HG03175 (cell line): Measurements from ENCODE around the gene L1CAM.
"Not testable (repeated sequence)": the region's sequence is repeated elsewhere in the genome, so short reads cannot be mapped to it uniquely, and the experiment has no call there.

ENCODE experiments used
- ATAC-seq: cut with Tn5 transposase; IDR thresholded peaks from one replicate; pipeline ENCODE4 v1.9.1; 2021; ENCODE audit warnings: mild to moderate bottlenecking, moderate library complexity; ENCODE audit not compliant: unreplicated experiment

The L1CAM gene

DNA sequence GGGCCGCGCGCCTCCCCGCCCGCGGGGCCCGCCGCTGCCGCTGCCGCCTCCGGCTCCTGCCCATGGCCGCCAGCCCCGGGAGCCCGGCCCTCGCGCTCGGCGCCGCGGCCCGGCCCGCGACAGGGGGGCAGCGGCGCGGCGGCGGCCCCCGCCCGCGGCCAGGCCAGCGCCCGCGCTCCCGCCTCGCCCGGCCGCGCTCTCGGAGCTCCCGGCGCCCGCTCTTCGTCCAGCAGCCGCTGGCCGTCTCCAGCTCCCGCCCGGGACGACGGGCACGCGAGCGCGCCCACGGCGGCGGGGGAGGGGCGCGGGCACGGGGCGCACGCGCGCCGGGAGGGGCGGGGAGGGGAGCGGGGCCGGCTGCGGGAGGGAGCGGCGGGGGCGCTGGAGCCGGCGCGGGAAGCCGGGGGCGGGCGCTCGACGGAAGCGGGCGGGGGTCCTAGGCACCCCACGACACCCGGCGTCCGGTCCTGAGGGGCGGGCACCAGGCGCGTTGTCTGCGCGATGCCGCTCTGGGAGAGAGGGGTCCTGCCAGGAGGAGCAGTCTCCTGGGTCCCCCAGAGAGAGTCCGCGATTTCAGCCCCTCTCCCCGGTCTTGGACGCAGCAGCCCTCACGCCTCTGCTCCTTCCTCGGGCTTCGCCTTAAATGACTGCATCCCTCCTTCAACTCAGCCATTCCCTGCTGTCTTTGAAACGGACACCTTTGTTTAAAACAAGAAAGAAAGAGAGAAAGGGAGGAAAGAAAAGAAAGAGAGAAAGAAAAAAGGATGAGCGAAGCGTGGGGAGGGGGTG is 55.1 kb downstream of the L1CAM start:
- ATAC-seq: no peak

DNA sequence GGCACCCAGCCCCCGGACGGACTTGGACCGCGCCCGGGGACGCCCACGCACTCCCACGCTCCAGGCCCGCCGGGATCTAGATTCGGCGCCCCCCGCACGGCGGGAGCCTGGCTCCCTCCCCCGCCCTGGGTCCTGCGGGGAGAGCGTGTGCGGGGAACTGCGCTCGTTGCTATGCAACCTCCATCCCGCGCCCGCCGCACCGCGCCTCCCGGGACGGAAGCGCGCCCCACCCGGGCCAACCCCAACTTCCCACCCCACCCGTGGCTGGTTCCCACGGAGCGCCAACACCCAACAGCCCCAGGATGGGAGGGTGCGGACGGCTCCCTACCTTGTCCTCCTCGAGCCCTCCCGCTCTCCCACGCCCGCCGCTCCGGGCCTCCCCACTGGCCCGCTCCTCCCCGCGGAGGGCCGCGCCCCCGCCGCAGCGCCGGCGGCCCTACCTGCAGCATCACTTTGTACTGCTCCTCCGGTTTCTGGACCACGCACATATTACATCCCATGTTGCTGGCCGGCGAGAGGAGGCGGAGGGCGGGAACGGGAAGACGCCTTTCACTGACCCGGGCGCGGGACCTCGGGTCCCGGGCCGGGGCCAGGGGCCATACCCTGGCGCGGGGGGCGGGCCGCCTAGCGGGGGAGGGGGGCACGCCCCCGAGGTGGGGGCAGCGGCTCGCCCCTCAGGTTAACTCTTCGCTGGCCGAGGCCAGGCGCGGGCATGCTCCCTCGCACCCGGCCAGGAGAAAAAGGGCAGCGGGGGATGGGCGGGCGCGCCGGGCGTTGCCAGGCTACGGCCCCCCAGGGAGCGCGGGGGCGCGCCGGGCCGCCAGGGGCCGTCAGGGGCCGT is 56.0 kb downstream of the L1CAM start, which contains the start of gene PDZD4:
Gene PDZD4 (minus strand): TSS at position 746 of the 841 bp plus-strand sequence. CDS start 246 bp downstream, at position 500.
- no peak for ATAC-seq

DNA sequence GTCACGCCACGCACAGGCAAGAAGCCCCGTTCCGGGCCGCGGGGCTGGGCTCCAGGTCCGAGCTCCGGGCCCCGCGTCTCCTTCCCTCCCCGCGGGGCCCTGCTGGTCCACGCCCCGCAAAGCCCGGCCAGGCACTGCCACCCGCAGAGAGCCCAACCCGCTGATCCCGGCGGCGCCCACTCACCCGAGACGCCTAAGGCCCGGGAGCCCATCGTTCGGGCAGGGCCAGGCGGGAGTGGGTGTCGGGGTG is 56.5 kb downstream of the L1CAM start:
- ATAC-seq: no peak

DNA sequence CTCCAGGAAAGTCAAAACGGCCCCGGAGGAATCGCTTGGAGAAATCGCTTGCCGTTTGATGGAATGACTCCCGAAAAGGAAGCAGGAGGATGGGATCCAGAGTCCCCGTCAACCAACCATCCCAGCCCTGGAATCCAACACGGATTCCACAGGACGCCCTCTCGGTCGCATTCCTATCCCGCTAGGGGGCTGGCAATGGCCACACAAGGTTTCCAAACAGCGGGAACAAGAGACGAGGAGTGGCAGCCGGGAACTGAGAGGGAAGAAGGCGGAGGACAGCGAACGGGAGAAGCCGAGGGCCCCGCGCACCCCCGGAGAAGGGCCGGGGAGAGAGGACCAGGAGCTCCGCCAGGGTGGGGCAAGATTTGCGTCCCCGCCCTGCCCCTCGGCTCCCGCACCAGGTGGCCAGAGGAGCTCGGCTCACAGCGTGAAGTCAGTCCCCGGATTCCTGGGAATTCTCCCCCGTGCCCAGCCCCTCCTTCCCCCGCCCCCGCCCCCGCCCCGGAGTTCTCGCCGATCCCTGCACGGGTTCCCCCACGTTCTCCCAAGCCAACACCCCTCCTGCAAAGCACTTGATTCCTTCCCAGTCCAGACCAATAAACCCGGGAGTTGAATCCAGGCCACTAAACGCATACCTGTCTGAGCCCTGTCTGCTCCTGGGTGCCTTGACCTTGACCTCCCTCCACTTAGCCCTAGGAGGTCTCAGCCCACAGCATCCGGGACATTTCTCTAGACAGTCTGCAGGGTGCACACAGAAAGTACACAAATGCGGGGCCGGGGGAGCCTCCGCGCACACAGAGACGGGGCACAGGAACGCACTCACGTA is 57.0 kb downstream of the L1CAM start:
- ATAC-seq: no peak

DNA sequence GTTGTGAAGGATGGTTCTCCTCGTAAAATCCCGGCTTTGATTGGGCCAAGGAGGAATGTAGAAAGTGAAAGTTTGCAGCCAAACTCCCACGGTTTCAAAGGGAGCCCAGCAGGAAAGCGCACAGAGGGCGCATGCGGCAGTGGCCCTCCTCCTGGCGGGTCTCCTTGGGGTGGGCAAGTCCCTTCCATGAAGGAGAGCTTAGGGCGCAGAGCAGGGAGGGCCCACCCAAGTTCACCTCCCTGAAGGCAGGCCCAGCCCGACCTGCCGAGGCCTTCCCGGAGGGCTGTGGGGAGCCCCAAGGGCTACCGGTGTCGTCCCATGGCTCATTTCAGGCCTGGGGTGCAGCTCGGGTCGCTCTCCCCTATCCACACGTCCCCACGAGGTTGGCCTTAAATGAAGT is 57.7 kb downstream of the L1CAM start:
- ATAC-seq: no peak

DNA sequence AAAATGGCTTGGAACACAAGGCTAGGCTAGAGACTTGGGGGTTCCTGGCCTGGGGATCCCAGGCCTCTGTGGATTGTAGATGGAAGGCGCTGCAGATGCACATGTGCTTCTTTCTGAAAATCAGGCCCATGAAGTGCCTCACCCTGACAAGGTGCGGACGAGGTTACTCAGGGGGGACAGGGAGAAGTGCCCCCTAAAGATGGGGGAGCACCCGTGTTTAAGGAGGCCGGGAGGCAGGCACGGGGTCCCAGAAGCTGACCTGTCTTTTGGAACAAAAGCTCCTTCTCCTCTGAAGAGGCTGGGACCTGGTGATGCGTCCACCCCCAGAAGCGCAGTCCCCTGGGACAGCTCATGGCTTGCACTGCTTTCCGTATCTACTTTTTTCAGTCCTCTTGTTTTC is 58.1 kb downstream of the L1CAM start:
- no peak for ATAC-seq

DNA sequence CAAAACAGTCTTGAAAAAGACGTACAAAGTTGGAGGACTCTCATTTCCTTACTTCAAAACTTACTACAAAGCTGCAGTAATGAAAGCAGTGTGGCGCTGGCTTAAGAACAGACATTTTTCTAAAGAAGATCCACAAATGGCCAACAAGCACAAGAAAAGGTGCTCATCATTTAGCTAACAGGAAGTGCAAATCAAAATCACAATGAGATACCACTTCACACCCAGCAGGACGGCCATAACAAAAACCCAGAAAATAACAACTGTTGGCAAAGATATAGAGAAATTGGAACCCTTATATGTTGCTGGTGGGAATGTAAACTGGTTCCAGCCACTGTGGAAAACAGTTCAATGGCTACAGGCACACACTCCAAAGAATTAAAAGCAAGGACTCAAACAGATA is 59.0 kb downstream of the L1CAM start:
- no peak for ATAC-seq

DNA sequence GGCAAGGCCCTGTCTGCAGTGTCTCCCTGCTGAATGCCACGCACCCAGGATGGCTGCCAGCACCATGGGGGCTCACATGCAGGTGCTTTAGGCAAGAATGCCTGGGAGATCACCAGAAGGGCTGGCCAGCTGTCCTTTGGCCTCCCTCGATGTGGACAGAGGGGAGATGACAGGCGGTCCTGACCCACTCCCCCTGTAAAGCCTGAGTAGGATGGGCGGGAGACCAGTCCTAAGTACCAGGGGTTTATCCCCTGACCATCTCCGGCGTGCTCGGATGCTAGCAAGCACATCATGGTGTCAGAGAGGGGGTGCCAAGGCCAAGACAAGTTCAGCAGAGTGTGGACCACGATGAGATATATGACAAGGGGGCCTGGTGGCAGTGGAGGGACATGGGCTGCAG is 60.9 kb downstream of the L1CAM start:
- ATAC-seq: no peak

DNA sequence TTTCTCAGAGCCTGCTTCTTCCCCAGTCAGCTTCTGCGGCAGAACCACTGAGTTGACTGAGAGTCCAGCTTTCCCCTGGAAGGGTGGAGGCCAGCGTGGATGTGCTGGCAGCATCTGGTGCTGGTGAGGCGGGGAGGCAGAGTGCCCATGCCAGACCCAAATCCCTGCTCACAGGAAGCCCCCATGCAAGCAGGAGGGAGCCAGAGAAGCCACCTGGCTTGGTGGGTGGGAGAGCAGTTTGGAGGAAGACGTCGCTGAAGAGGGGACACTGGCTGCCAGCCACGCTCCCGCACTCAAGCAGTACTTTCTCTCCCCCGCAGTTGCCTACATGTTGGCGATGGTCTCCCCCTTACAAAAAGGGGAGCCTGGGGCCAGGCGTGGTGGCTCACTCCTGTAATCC is 61.6 kb downstream of the L1CAM start:
- ATAC-seq: no peak

DNA sequence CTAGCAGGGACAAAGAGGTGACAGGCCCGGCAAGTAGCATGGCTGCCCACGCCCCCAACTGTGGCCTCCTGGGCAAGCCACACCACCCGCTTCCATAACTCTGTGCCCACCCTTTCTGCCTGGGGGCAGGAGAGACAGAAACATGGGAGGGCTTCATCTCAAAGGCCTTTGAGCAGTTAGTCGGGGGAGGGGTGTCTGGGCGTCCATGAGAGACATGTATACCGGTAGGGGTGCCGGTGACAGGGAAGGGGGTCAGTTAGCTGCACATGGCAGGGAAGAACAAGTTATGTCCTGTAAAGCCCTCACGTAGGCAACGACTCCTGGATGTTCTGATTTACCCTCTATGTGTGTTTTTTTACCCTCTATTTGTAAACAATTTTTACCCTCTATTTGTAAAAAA is 64.9 kb downstream of the L1CAM start:
- no peak for ATAC-seq

DNA sequence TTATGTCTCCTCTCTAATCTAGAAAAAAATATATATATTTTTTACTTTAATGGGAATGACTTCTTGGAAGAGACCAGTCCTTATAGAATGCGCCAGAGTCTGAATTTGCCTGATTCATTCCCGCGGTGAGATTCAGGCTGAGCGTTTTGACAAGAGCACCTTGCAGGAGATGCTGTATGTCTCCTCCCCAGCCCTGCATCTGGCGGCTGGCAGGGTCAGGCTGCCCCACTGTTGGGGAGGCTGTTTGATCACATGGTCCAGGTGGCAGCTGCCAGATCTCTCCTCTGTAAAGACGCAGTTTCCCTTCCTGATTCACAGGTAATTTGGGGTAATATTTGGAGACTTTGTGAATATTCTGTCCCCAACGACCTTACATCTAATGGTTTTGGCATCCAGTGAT is 65.4 kb downstream of the L1CAM start:
- no peak for ATAC-seq

DNA sequence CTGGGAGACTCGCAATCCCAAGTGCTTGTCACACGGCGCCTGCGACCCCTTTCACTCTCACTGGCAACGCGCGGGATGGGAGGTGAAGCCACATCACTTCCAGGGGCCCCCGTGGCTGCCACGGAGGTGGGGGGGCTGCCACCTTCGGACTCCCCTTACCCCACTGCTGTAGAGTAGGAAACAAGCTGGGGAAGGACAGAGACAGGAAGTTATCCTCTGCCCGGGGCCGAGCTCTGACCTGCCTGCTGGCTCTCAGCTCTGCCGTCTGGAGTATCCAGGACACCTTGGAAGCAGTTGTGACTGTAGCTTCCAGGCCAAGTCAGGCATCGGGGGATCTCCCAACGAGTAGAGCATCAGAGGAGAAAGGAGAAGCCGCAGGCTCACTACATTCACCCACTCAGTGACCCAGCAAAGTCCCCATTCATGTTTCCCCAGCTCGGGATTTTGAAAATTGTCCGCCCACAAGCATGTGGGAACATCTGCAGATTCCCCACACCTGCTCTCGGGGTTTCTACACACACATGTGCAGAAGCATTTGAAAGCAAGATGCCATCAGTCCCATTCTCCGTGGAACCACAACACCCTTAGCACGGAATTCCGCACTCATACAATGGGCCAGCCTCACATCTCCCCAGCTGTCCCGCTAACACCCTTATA is 66.5 kb downstream of the L1CAM start:
- no peak for ATAC-seq

DNA sequence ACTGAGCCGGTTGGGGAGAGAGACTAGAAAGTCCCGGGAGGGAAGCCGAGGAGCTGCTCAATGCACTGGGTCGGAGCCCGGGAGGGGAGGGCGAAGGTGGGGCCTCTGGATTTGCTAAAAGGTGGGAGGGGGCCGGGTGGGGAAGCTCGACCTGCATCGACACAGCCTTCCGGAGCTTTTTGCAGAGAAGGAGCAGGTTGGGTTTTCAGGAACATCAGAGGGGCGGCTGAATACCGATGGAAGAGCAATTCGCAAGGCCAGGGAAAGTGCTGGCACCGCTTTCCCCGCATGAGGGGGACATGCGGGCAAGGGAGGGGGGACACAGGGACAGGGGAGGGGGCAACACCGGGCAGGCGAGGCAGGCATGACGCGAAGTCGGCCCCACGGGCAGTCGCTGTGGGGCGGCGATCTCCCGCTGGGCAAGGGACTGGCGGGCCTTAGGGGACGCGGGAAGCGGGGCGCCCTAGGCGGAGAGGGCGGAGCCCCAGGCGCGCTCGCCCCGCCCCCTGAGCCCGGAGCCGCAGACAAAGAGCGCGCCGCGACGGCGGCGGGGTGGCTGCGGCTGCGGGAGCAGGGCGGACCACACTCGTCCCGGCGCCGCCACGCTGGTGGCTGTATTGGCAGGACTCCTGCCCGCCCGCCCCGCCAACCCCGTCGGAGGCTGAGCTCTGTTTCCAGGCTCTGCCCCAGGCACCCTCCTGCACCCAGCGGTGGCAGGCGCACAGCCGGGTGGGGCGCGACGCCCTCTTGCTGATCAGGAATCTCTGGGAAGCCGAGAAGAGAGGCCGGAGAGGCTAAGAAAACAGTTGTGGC is 67.2 kb downstream of the L1CAM start:
- ATAC-seq: no peak

DNA sequence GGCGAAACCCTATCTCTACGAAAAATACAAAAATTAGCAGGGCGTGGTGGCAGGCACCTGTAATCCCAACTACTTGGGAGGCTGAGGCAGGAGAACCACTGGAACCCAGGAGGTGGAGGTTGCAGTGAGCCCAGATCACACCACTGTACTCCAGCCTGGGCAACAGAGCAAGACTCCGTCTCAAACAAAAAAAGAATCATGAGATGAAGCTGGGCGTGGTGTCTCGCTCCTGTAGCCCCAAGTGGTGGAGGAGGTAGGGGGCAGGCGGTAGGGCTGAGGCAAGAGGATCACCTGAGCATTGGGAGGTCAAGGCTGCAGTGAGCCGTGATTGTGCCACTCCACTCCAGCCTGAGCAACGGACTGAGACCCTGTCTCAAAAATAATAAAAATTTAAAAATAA is 67.9 kb downstream of the L1CAM start:
- ATAC-seq: not testable (repeated sequence)

DNA sequence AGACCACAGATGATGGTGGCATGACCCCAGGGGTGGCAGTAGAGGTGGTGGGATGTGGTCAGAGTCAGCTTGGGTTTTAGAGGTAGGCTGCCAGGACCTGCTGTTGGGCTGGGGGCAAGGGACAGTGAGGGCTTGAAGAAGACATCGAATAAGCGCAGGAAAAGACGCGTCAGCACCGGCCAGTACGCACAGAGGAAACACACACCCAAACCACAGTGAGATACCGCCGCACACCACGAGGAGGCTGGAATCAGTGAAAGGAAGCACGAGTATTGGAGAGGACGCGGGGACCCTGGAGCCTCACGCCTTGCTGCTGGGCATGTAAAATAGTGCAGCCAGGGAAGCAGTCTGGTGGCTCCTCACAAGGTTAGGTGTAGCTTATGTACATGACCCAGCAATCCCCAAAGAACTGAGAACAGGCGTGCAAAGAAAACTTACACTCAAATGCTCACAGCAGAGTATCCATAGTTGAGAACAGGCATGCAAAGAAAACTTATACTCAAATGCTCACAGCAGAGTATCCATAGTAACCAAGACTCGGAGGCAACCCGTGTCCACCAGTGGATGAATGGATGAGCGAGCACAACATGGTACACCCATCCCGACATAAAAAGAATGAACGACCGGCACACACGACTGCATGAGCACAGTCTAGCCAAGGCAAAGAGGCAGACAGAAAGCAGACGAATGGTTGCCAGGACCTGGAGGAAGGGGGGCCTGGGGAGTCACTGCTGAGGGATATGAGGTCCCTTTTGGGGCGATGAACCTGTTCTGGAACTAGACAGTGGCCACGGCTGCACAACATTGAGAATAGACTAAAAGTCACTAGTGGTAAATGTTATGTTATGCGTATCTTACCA is 68.9 kb downstream of the L1CAM start:
- no peak for ATAC-seq

DNA sequence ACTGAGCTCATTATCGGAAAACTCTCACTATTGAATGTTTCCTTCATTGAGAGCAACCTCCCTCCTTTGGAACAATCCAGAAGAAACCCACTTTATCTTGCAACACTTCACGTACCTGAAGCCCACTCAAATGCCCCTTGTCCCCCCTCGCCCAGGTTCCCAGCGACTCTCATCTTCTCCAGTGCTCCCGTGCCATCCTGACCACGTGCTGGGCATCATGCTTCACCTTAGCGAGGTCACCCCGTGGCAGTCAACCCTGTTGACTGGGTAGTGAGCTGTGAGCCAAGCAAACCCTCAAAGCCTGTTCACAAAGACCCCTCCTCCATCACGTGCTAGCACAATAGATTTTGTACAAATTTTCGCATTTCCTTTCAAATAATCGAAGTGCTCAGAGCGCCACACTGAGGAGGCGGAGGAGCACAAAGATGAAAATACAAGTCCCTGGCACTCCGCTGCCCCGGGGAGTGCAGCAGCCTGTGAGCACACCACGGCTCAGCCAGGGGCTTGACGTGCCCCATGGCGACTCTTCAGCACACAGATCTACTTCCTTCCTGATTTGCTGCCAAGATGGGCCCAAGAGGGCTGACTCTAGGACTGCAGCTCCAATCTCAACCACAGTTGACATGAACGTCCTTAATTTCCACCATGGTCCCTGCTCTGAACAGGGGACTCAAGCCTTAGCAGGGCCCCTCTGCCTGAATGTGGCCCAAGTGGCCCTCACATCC is 71.2 kb downstream of the L1CAM start:
- no peak for ATAC-seq

DNA sequence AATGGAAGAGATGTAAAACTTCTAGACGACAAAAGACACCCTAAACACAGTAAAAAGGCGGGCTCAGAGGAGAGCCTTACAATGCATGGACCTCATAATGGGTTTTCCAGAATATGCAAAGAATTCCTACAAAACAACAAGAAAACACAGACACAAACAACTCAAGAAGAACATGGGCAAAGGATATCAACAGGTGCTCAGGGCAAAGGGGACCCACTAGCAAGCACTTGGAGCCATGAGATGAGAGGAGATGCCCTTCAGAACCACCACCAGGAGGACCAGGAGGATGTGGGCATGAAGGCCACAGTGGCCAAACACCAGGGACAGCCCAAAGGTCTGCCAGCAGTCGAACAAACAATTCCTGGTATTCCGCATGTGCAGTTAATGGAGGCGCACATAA is 72.8 kb downstream of the L1CAM start:
- no peak for ATAC-seq

DNA sequence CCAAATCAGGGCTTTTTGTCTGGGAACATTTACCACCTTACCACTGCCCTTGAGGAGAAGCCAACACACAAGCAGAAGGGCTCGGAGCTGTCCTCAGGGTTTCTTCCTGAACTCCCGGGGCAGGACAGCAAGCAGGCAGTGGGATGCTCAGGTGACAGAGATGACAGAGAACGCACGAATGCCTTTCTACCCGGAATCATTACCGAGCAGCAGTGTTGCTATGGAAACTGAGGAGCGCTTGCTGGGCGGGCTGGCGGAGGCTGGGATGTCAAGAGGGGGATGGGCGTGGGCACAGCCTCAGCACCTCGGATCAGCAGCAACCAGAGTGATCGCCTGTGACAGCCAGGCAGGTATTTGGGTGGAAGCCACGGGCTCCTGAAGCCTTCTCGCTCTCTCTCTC is 73.8 kb downstream of the L1CAM start:
- ATAC-seq: no peak
